Left ventricle myocardium inferior (tissue), 1 donor: ENCODE data around the gene C10orf62. TPM values are rescaled to one million over a fixed set of nuclear protein-coding genes. Genes with fewer than 3 reads are reported as not detected.

Experiments
- DNase-seq: peaks from one replicate; pipeline ENCODE4 v3.0.0-alpha.2; 2020
- H3K27ac ChIP-seq: fragments of 200-600 bp; replicated peaks from 2 replicates; pipeline ENCODE4 v1.8.0; 2021
- H3K27me3 ChIP-seq: fragments of 200-600 bp; 2 replicates; pipeline ENCODE4 v1.8.0; 2021; ENCODE audit warnings: low read depth
- H3K36me3 ChIP-seq: fragments of 200-600 bp; 2 replicates; pipeline ENCODE4 v1.8.0; 2021
- H3K4me1 ChIP-seq: fragments of 200-600 bp; 2 replicates; pipeline ENCODE4 v1.8.0; 2021
- H3K4me3 ChIP-seq: fragments of 200-600 bp; 2 replicates; pipeline ENCODE4 v1.8.0; 2021; ENCODE audit warnings: mild to moderate bottlenecking, moderate library complexity
- H3K9me3 ChIP-seq: fragments of 200-600 bp; replicated peaks from 2 replicates; pipeline ENCODE4 v1.8.0; 2021
- intact Hi-C: fragments of 100-400 bp; cut with micrococcal nuclease; formaldehyde crosslinking; loops from one replicate; pipeline ENCODE4 v1.11.0; 2022
- total RNA-seq: library from RNA; stranded (reverse); fragmentation: NEBNext Ultra II Directional; extraction: Animal tissue kit (Norgen Biotek cat#: 25700); gene quantifications from one replicate; pipeline ENCODE4 v1.2.1, GENCODE V29; 2021
- TF ChIP-seq, protein P1 (sequence below): fragments of 200-600 bp; IDR thresholded peaks from 2 replicates; pipeline ENCODE4 v1.8.0; 2021; ENCODE audit warnings: antibody characterized with exemption, mild to moderate bottlenecking, borderline replicate concordance
- donor health status: DM: no; HTN: yes; CAD: no; lungs with severe emphysema.

The C10orf62 gene
- total RNA-seq, 1 donor from 2014 or later: 1.5 TPM

DNA sequence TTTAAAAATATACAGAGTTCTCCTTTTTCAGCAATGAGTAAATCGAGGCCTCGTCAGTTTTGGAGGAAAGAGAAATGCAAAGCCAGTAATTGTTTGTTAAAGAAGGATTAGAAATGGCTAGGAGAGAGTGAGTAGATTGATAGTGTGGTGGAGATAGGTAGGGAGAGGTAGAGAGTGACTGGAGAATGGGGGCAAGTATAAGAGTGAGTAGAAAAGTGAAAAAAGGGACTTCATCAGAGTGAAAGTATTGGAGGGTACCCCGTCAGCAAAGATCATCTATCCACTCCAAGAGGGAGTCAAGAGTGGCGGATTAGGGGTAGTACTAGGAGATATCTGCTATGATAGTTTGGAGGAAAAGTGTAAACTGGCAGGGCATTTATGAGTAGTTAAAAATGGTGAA, 26.2 kb upstream of the C10orf62 start:
- H3K27ac ChIP-seq: no peak overlapping the region
- TF ChIP-seq, protein P1, sequence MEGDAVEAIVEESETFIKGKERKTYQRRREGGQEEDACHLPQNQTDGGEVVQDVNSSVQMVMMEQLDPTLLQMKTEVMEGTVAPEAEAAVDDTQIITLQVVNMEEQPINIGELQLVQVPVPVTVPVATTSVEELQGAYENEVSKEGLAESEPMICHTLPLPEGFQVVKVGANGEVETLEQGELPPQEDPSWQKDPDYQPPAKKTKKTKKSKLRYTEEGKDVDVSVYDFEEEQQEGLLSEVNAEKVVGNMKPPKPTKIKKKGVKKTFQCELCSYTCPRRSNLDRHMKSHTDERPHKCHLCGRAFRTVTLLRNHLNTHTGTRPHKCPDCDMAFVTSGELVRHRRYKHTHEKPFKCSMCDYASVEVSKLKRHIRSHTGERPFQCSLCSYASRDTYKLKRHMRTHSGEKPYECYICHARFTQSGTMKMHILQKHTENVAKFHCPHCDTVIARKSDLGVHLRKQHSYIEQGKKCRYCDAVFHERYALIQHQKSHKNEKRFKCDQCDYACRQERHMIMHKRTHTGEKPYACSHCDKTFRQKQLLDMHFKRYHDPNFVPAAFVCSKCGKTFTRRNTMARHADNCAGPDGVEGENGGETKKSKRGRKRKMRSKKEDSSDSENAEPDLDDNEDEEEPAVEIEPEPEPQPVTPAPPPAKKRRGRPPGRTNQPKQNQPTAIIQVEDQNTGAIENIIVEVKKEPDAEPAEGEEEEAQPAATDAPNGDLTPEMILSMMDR: no peak
- intact Hi-C loops: no loop called here
- H3K4me3 ChIP-seq: no peak overlapping the region
- H3K9me3 ChIP-seq: no peaks in the 10 kb centered on the region
- no peaks in the 10 kb centered on the region for H3K27me3 ChIP-seq
- DNase-seq: no peak
- H3K36me3 ChIP-seq: peaks cover 6% of the 10 kb centered on the region
- H3K4me1 ChIP-seq: no peaks in the 10 kb centered on the region

GRCh38 chr10:97564776-97565175, 24.7 kb upstream of the C10orf62 start:
- no peak overlapping the region for H3K4me3 ChIP-seq
- no peak for DNase-seq
- TF ChIP-seq, protein P1: no peak
- intact Hi-C loops: no loop called here
- no peak overlapping the region for H3K27ac ChIP-seq
- H3K4me1 ChIP-seq: no peaks in the 10 kb centered on the region
- peaks cover 18% of the 10 kb centered on the region for H3K36me3 ChIP-seq
- H3K9me3 ChIP-seq: no peaks in the 10 kb centered on the region
- H3K27me3 ChIP-seq: no peaks in the 10 kb centered on the region

DNA sequence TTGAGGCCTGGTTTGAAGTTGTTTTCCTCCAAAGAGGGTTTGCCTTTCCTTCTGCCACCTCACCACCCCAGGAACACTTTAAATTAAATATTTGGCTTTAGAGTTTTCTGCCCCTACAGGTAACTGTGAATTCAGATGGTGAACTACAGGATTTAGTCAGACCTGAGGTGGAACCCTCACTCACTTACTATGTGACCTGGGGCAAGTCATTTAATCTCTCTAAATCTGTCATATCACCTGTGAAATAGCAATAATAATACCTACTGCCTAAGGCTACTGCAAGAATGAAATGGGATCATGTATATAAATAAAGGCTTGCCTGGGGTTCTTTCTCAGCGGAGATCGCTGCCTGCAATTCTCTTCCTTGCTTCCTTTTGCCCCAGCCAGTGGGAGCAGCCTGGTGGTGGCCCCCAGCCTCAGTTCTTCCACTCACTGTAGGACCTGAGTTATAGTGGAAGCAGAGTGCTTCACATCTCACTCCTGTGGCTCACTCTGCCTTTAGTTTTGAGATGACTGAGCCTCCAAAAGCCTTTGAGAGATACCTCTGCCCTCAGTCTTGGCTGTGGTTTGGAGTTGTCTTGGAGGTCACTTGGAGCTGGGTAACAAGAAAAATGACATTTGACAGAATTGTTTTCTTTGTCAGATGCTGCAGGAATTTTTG, 23.1 kb upstream of the C10orf62 start:
- TF ChIP-seq, protein P1: no peak
- peaks cover 31% of the 10 kb centered on the region for H3K36me3 ChIP-seq
- no peaks in the 10 kb centered on the region for H3K9me3 ChIP-seq
- H3K4me3 ChIP-seq: no peak overlapping the region
- H3K4me1 ChIP-seq: peaks cover 12% of the 10 kb centered on the region
- H3K27ac ChIP-seq: no peak overlapping the region
- H3K27me3 ChIP-seq: no peaks in the 10 kb centered on the region
- intact Hi-C loops: no loop called here
- no peak for DNase-seq

- H3K4me3 ChIP-seq: no peak overlapping the region
These were observed 21.6 kb upstream of the C10orf62 start for GRCh38 chr10:97567891-97568290.

DNA sequence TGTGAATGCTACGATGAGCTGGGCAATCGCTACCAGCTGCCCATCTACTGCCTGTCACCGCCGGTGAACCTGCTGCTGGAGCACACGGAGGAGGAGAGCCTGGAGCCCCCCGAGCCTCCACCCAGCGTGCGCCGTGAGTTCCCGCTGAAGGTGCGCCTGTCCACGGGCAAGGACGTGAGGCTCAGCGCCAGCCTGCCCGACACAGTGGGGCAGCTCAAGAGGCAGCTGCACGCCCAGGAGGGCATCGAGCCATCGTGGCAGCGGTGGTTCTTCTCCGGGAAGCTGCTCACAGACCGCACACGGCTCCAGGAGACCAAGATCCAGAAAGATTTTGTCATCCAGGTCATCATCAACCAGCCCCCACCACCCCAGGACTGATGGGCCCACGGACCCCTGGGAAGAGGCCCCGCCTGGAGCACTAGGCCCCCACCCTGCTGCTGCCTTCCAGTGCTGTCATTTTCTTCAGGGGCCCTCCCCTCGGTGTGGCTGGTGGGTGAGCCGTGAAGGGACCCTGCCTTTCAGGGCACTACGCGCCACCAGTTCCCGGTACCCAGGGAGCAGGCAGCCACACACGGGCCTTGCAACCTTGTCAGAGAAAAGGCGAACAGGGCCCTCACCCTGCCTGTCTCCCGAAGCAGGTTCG, 19.3 kb upstream of the C10orf62 start:
- Histone ChIP-seq H3K9me3 (no peaks in the 10 kb centered on the region), H3K4me1 (peaks cover 32% of the 10 kb centered on the region), H3K36me3 (peaks cover 31% of the 10 kb centered on the region), H3K4me3 (no peak overlapping the region), H3K27me3 (no peaks in the 10 kb centered on the region), H3K27ac (peak overlapping the region; percentile 91)
- peak; percentile 10 for DNase-seq
- TF ChIP-seq, protein P1: no peak
- intact Hi-C loops: loop anchor here (5.0 kb wide), 1 partner anchor 37 kb away; no protein-coding TSS in a partner anchor

More at GRCh38 chr10:97567891-97568290, 21.6 kb upstream of the C10orf62 start:
- intact Hi-C loops: no loop called here
- H3K27ac ChIP-seq: no peak overlapping the region
- peaks cover 31% of the 10 kb centered on the region for H3K36me3 ChIP-seq
- H3K9me3 ChIP-seq: no peaks in the 10 kb centered on the region
- TF ChIP-seq, protein P1: no peak
- no peak for DNase-seq
- H3K4me1 ChIP-seq: peaks cover 26% of the 10 kb centered on the region
- no peaks in the 10 kb centered on the region for H3K27me3 ChIP-seq
